OCI-LY7 (cell line): ENCODE data around the gene WNK2. TPM values are rescaled to one million over a fixed set of nuclear protein-coding genes. Genes with fewer than 3 reads are reported as not detected.

ENCODE experiments used
- BruUV-seq: library from RNA; stranded (reverse); fragments of 400-500 nt; replicated peaks from 2 replicates; lab custom pipeline; 2021; lab: Mats Ljungman, UMichigan
- CTCF ChIA-PET: fragments of 300-600 bp; sonication (Branson Sonifier 250); formaldehyde crosslinking; loops from one replicate; lab custom pipeline; 2022; ENCODE audit warnings: antibody characterized with exemption; ENCODE audit not compliant: unreplicated experiment; lab: Charles Lee
- POLR2A ChIA-PET: fragments of 300-600 bp; sonication (Branson Sonifier 250); formaldehyde crosslinking; loops from one replicate; lab custom pipeline; 2022; ENCODE audit warnings: antibody characterized with exemption; lab: Charles Lee
- DNase-seq: peaks from one replicate; pipeline ENCODE4 v3.0.0-alpha.2; 2015; ENCODE audit warnings: low spot score
- H2AFZ ChIP-seq: fragments of 200-600 bp; sonication (generic), shearing (Covaris generic); 2 replicates; pipeline ENCODE4 v1.6.1; 2014; ENCODE audit warnings: mild to moderate bottlenecking, antibody characterized with exemption, low read length, moderate library complexity
- H3K27ac ChIP-seq: fragments of 200-600 bp; sonication (generic); 2 replicates; pipeline ENCODE4 v1.5.1; 2014; ENCODE audit warnings: mixed run types, low read depth, mild to moderate bottlenecking, moderate library complexity, low read length, inconsistent platforms; ENCODE audit not compliant: poor library complexity, severe bottlenecking
- H3K36me3 ChIP-seq: fragments of 200-600 bp; sonication (generic); 2 replicates; pipeline ENCODE4 v1.6.1; 2014; ENCODE audit warnings: mild to moderate bottlenecking, antibody characterized with exemption, low read length, moderate library complexity, mixed read lengths; ENCODE audit not compliant: insufficient read depth
- H3K4me1 ChIP-seq: fragments of 200-600 bp; sonication (generic); 2 replicates; pipeline ENCODE4 v1.5.1; 2014; ENCODE audit warnings: mild to moderate bottlenecking, low read length; ENCODE audit not compliant: insufficient read depth, poor library complexity, severe bottlenecking
- H3K4me2 ChIP-seq: fragments of 200-600 bp; sonication (generic); 2 replicates; pipeline ENCODE4 v1.6.1; 2014; ENCODE audit warnings: mild to moderate bottlenecking, low read length
- H3K4me3 ChIP-seq: fragments of 200-600 bp; sonication (generic); 2 replicates; pipeline ENCODE4 v1.5.1; 2014; ENCODE audit warnings: mild to moderate bottlenecking, low read depth, low read length; ENCODE audit not compliant: poor library complexity, severe bottlenecking
- H3K79me2 ChIP-seq: fragments of 200-600 bp; sonication (generic); 2 replicates; pipeline ENCODE4 v1.6.1; 2016; ENCODE audit warnings: low read depth, mild to moderate bottlenecking, low read length, moderate library complexity, mixed read lengths; ENCODE audit not compliant: insufficient read depth
- H3K9me2 ChIP-seq: fragments of 200-600 bp; sonication (generic); 2 replicates; pipeline ENCODE4 v1.6.1; 2016; ENCODE audit warnings: mild to moderate bottlenecking, low read length, mixed read lengths; ENCODE audit not compliant: insufficient read depth
- H3K9me3 ChIP-seq: fragments of 200-600 bp; sonication (generic); 2 replicates; pipeline ENCODE4 v1.6.1; 2014; ENCODE audit warnings: mild to moderate bottlenecking, mixed run types, low read length, mixed read lengths
- H4K20me1 ChIP-seq: fragments of 200-600 bp; sonication (generic); 2 replicates; pipeline ENCODE4 v1.6.1; 2014; ENCODE audit warnings: mild to moderate bottlenecking, antibody characterized with exemption, low read length, moderate library complexity, mixed read lengths; ENCODE audit not compliant: insufficient read depth
- CTCF ChIP-seq: fragments of 200-600 bp; sonication (generic); conservative IDR thresholded peaks from 2 replicates; pipeline ENCODE4 v1.5.1; 2014; ENCODE audit warnings: mild to moderate bottlenecking, antibody characterized with exemption, low read length, moderate library complexity, mixed read lengths
- EZH2phosphoT487 ChIP-seq: fragments of 200-600 bp; sonication (generic); IDR thresholded peaks from 2 replicates; pipeline ENCODE4 v1.6.1; 2018; ENCODE audit warnings: low read depth, borderline replicate concordance, mild to moderate bottlenecking, mixed run types, antibody characterized with exemption, low read length, moderate library complexity, mixed read lengths
- intact Hi-C: fragments of 100-400 bp; cut with micrococcal nuclease; formaldehyde crosslinking; loops from one replicate; pipeline ENCODE4 v1.10.0; 2022; ENCODE audit not compliant: unreplicated experiment
- total RNA-seq, 2 experiments: library from RNA; depleted of rRNA in 1 of 2; stranded (reverse); fragments of >200 nt in 1 of 2; shearing (Covaris generic) in 1 of 2; gene quantifications; 2 replicates each; pipeline ENCODE4 v1.2.3, GENCODE V29; 2014 to 2022

Gene WNK2
- total RNA-seq, 2 experiments from 2014 or later: 142 to 194 TPM

- BruUV-seq: no TSS peak
- H2AFZ ChIP-seq: peak overlapping the region; percentile 54; the same call in 1 of the 2 replicates
- no peak overlapping the region for H3K27ac ChIP-seq
- CTCF ChIA-PET: no interaction called here
- H3K9me3 ChIP-seq: no peaks in the 10 kb centered on the region
- intact Hi-C loops: no loop called here
- no peaks in the 10 kb centered on the region for H3K79me2 ChIP-seq
- H3K36me3 ChIP-seq: no peaks in the 10 kb centered on the region
- no peaks in the 10 kb centered on the region for H4K20me1 ChIP-seq
- POLR2A ChIA-PET: no interaction called here
- no peak for DNase-seq
- peak overlapping the region; percentile 20; the same call in 1 of the 2 replicates for H3K4me2 ChIP-seq
- peaks cover 21% of the 10 kb centered on the region for H3K4me1 ChIP-seq
- no peak overlapping the region for H3K4me3 ChIP-seq
- no peaks in the 10 kb centered on the region for H3K9me2 ChIP-seq
- no peak for TF ChIP-seq EZH2phosphoT487
- TF ChIP-seq CTCF: no peak
Observed at GRCh38 chr9:93225892-93226291, 42.0 kb downstream of the WNK2 start.

GRCh38 chr9:93226819-93227218 is 42.9 kb downstream of the WNK2 start:
- no TSS peak for BruUV-seq
- TF ChIP-seq CTCF (no peak), EZH2phosphoT487 (no peak)
- H3K4me2 ChIP-seq: no peak overlapping the region

GRCh38 chr9:93228030-93228429 is 44.1 kb downstream of the WNK2 start:
- Histone ChIP-seq H2AFZ (no peak overlapping the region), H4K20me1 (no peaks in the 10 kb centered on the region), H3K79me2 (no peaks in the 10 kb centered on the region), H3K4me3 (no peak overlapping the region), H3K27ac (no peak overlapping the region), H3K36me3 (no peaks in the 10 kb centered on the region), H3K9me2 (no peaks in the 10 kb centered on the region), H3K4me2 (no peak overlapping the region), H3K9me3 (no peaks in the 10 kb centered on the region), H3K4me1 (peaks cover 19% of the 10 kb centered on the region)
- DNase-seq: no peak
- intact Hi-C loops: no loop called here
- ChIA-PET POLR2A (interaction anchor here (0.7 kb wide), 1 partner anchor 10 kb away, joined by 6 read pairs; no protein-coding TSS in a partner anchor), CTCF (no interaction called here)
- BruUV-seq: no TSS peak
- no peak for TF ChIP-seq EZH2phosphoT487

More at GRCh38 chr9:93226819-93227218, 42.9 kb downstream of the WNK2 start:
- intact Hi-C loops: no loop called here
- Histone ChIP-seq H3K9me2 (no peaks in the 10 kb centered on the region), H3K4me1 (peaks cover 21% of the 10 kb centered on the region), H3K36me3 (no peaks in the 10 kb centered on the region), H3K4me3 (no peak overlapping the region), H3K27ac (no peak overlapping the region), H4K20me1 (no peaks in the 10 kb centered on the region), H3K9me3 (no peaks in the 10 kb centered on the region), H2AFZ (no peak overlapping the region), H3K79me2 (no peaks in the 10 kb centered on the region)
- no peak for DNase-seq
- CTCF ChIA-PET: no interaction called here
- POLR2A ChIA-PET: no interaction called here
